ENCODE data around the gene CD22. TPM values are rescaled to one million over a fixed set of nuclear protein-coding genes. Genes with fewer than 3 reads are reported as not detected.

CD22 gene
- polyA plus RNA-seq, 1 donor (not counting 4 experiments of a cell fraction or from before 2014, with no cell fraction given), result 0.26 TPM

DNA sequence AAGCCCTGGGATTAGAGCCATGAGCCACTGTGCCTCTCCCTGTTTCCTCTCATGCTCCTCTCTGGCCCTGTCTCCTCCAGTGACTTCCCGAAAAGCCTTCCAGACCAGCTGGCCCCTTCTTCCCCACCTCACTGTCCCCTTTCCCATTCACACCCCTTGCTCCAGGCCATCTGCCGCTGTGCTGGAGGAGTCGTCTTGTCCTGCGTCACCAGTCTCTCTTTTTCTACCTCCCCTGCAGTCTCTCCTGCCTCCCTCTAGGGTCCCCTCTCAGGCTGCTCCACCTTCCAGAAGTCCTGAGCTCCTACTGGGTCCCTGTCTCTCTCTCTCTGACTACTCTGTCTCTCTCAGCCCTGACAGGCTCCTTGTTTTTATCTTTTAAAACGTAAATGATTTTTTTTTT, 13.4 kb downstream of the CD22 start:
- no peak overlapping the region for H3K27ac ChIP-seq (ENCODE audit: control insufficient read depth, insufficient read depth, low read length)
- no peaks in the 10 kb centered on the region for H3K9me1 ChIP-seq (ENCODE audit: control insufficient read depth, extremely low read depth, insufficient read depth, low read length)
- no peak overlapping the region for H3K4me2 ChIP-seq (ENCODE audit: control insufficient read depth, extremely low read depth, insufficient read depth, low read depth, low read length)
- peaks cover 22% of the 10 kb centered on the region for H3K27me3 ChIP-seq (ENCODE audit: control insufficient read depth, extremely low read depth, insufficient read depth, low read length)
- H3K4me3 ChIP-seq (ENCODE audit: control insufficient read depth in 2 of 3, extremely low read depth in 1 of 3, insufficient read depth in 2 of 3, low read depth in 1 of 3, low read length in 3 of 3), result no peak overlapping the region
- H3K36me3 ChIP-seq (ENCODE audit: control insufficient read depth in 2 of 2, extremely low read depth in 1 of 2, insufficient read depth in 2 of 2, low read length in 2 of 2), result no peaks in the 10 kb centered on the region
- no peak overlapping the region for H2AFZ ChIP-seq (ENCODE audit: control insufficient read depth, low read length)
- H3K9ac ChIP-seq (ENCODE audit: control insufficient read depth, extremely low read depth, insufficient read depth, low read length), result no peak overlapping the region
- no peak for FAIRE-seq
- H3K79me2 ChIP-seq (ENCODE audit: control insufficient read depth, insufficient read depth, low read length), result no peaks in the 10 kb centered on the region
- no peaks in the 10 kb centered on the region for H3K9me3 ChIP-seq (ENCODE audit: control insufficient read depth, low read depth, low read length)
- H4K20me1 ChIP-seq (ENCODE audit: control insufficient read depth, extremely low read depth, insufficient read depth, low read length), result no peaks in the 10 kb centered on the region
- DNase-seq (ENCODE audit: low read depth, low spot score), result no peak
- dilution Hi-C loops (cut with MboI; ENCODE audit: extremely low pct_ligation_motif_present, low sequenced_read_pairs), result no loop called here
- H3K4me1 ChIP-seq (ENCODE audit: control insufficient read depth, extremely low read depth, insufficient read depth, low read length), result no peaks in the 10 kb centered on the region
- no peak for TF ChIP-seq EZH2 (IDR thresholded peaks at IDR 0.05; ENCODE audit: low read length)

DNA sequence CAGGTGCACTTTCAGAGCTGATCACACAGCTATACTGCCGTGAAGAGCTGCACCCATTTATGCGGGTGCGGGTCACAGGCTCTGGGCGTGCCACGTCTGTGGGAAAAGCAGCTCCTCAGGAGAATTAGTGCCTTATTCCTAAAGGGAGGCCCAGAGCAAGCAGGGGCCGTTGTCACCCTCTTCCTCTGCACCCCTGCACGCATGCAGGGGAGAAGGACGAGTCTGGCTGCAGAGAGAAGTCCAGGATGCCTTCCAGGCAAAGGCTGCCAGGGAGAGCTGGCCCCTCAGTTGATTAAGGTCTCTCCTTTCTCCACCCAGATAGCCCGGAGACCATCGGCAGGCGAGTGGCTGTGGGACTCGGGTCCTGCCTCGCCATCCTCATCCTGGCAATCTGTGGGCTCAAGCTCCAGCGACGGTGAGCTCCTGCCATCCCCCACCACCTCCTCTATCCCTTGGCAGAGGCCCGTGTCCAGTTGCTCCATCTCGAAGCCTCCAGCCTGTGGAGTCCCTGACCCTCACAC, 15.6 kb downstream of the CD22 start:
- Histone ChIP-seq H3K9me3 (ENCODE audit: control insufficient read depth, low read depth, low read length) (no peaks in the 10 kb centered on the region), H3K4me3 (ENCODE audit: control insufficient read depth in 2 of 3, extremely low read depth in 1 of 3, insufficient read depth in 2 of 3, low read depth in 1 of 3, low read length in 3 of 3) (no peak overlapping the region), H3K9ac (ENCODE audit: control insufficient read depth, extremely low read depth, insufficient read depth, low read length) (no peak overlapping the region), H2AFZ (ENCODE audit: control insufficient read depth, low read length) (no peak overlapping the region), H3K27me3 (ENCODE audit: control insufficient read depth, extremely low read depth, insufficient read depth, low read length) (peaks cover 22% of the 10 kb centered on the region), H3K9me1 (ENCODE audit: control insufficient read depth, extremely low read depth, insufficient read depth, low read length) (no peaks in the 10 kb centered on the region), H3K79me2 (ENCODE audit: control insufficient read depth, insufficient read depth, low read length) (no peaks in the 10 kb centered on the region), H4K20me1 (ENCODE audit: control insufficient read depth, extremely low read depth, insufficient read depth, low read length) (no peaks in the 10 kb centered on the region), H3K27ac (ENCODE audit: control insufficient read depth, insufficient read depth, low read length) (no peak overlapping the region), H3K4me1 (ENCODE audit: control insufficient read depth, extremely low read depth, insufficient read depth, low read length) (no peaks in the 10 kb centered on the region), H3K36me3 (ENCODE audit: control insufficient read depth in 2 of 2, extremely low read depth in 1 of 2, insufficient read depth in 2 of 2, low read length in 2 of 2) (no peaks in the 10 kb centered on the region), H3K4me2 (ENCODE audit: control insufficient read depth, extremely low read depth, insufficient read depth, low read depth, low read length) (no peak overlapping the region)
- TF ChIP-seq EZH2 (IDR thresholded peaks at IDR 0.05; ENCODE audit: low read length), result no peak
- dilution Hi-C loops (cut with MboI; ENCODE audit: extremely low pct_ligation_motif_present, low sequenced_read_pairs), result no loop called here
- DNase-seq (ENCODE audit: low read depth, low spot score), result no peak
- no peak for FAIRE-seq

DNA sequence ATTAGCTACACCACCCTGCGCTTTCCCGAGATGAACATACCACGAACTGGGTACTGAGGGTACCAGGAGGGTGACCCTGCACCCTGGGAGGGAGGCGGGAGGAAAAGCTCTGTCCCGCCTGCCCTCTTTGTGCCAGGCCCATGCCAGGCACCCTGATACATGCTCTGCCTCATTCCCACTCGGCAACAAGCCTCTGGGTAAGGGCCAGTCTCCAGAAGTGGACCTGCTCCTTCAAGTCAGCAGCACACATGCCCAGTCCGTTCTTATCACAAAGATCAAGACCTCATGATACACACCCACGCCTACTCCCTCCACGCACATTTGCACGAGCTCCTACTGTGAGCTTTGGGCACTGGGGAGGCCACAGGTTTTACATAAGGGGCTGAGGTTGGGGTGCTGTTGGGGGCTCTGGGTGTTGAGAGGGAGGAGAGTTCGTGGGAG, 16.7 kb downstream of the CD22 start:
- no peaks in the 10 kb centered on the region for H3K36me3 ChIP-seq (ENCODE audit: control insufficient read depth in 2 of 2, extremely low read depth in 1 of 2, insufficient read depth in 2 of 2, low read length in 2 of 2)
- no peaks in the 10 kb centered on the region for H3K4me1 ChIP-seq (ENCODE audit: control insufficient read depth, extremely low read depth, insufficient read depth, low read length)
- dilution Hi-C loops (cut with MboI; ENCODE audit: extremely low pct_ligation_motif_present, low sequenced_read_pairs), result no loop called here
- H2AFZ ChIP-seq (ENCODE audit: control insufficient read depth, low read length), result no peak overlapping the region
- no peak overlapping the region for H3K9ac ChIP-seq (ENCODE audit: control insufficient read depth, extremely low read depth, insufficient read depth, low read length)
- no peaks in the 10 kb centered on the region for H3K9me3 ChIP-seq (ENCODE audit: control insufficient read depth, low read depth, low read length)
- no peaks in the 10 kb centered on the region for H3K79me2 ChIP-seq (ENCODE audit: control insufficient read depth, insufficient read depth, low read length)
- TF ChIP-seq, protein P1, sequence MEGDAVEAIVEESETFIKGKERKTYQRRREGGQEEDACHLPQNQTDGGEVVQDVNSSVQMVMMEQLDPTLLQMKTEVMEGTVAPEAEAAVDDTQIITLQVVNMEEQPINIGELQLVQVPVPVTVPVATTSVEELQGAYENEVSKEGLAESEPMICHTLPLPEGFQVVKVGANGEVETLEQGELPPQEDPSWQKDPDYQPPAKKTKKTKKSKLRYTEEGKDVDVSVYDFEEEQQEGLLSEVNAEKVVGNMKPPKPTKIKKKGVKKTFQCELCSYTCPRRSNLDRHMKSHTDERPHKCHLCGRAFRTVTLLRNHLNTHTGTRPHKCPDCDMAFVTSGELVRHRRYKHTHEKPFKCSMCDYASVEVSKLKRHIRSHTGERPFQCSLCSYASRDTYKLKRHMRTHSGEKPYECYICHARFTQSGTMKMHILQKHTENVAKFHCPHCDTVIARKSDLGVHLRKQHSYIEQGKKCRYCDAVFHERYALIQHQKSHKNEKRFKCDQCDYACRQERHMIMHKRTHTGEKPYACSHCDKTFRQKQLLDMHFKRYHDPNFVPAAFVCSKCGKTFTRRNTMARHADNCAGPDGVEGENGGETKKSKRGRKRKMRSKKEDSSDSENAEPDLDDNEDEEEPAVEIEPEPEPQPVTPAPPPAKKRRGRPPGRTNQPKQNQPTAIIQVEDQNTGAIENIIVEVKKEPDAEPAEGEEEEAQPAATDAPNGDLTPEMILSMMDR (optimal IDR thresholded peaks at IDR 0.05 in 1 of 3, IDR thresholded peaks at IDR 0.05 in 1 of 3, conservative IDR thresholded peaks at IDR 0.05 in 1 of 3; ENCODE audit: extremely low read depth in 1 of 3, insufficient read depth in 2 of 3, low read length in 3 of 3), result no peak
- no peak for TF ChIP-seq EZH2 (IDR thresholded peaks at IDR 0.05; ENCODE audit: low read length)
- H3K27ac ChIP-seq (ENCODE audit: control insufficient read depth, insufficient read depth, low read length), result no peak overlapping the region
- DNase-seq (ENCODE audit: low read depth, low spot score) (no peak), FAIRE-seq (no peak)
- no peak overlapping the region for H3K4me2 ChIP-seq (ENCODE audit: control insufficient read depth, extremely low read depth, insufficient read depth, low read depth, low read length)
- H4K20me1 ChIP-seq (ENCODE audit: control insufficient read depth, extremely low read depth, insufficient read depth, low read length), result no peaks in the 10 kb centered on the region
- H3K9me1 ChIP-seq (ENCODE audit: control insufficient read depth, extremely low read depth, insufficient read depth, low read length), result no peaks in the 10 kb centered on the region
- H3K4me3 ChIP-seq (ENCODE audit: control insufficient read depth in 2 of 3, extremely low read depth in 1 of 3, insufficient read depth in 2 of 3, low read depth in 1 of 3, low read length in 3 of 3), result no peak overlapping the region
- H3K27me3 ChIP-seq (ENCODE audit: control insufficient read depth, extremely low read depth, insufficient read depth, low read length), result peaks cover 19% of the 10 kb centered on the region

Data from keratinocyte (primary cell).